GM19328 (cell line): Measurements from ENCODE around the gene BPIFB2.
"Not testable (repeated sequence)": the region's sequence is repeated elsewhere in the genome, so short reads cannot be mapped to it uniquely, and the experiment has no call there.

ENCODE experiments used
- ATAC-seq: cut with Tn5 transposase; IDR thresholded peaks from one replicate; pipeline ENCODE4 v1.9.1; 2021; ENCODE audit warnings: mild to moderate bottlenecking, moderate library complexity; ENCODE audit not compliant: unreplicated experiment

Gene BPIFB2

GRCh38 chr20:33007376-33008335, at the start of gene BPIFB2:
Gene BPIFB2, plus strand, starts transcription at chr20:33007704. Its CDS starts 871 bp downstream, at chr20:33008575.
- ATAC-seq = no peak

- no peak for ATAC-seq
These were observed 48.9 kb upstream of the BPIFB2 start for GRCh38 chr20:32958574-32958973.

GRCh38 chr20:32959351-32960221, 47.9 kb upstream of the BPIFB2 start:
- ATAC-seq = no peak

- ATAC-seq = no peak
These were observed 47.3 kb upstream of the BPIFB2 start for GRCh38 chr20:32960222-32960518.

GRCh38 chr20:32960849-32961731, 46.4 kb upstream of the BPIFB2 start:
- no peak for ATAC-seq

GRCh38 chr20:32962053-32962452, 45.5 kb upstream of the BPIFB2 start:
- no peak for ATAC-seq

- ATAC-seq = not testable (repeated sequence)
These were observed 44.9 kb upstream of the BPIFB2 start for GRCh38 chr20:32962646-32963045.

- no peak for ATAC-seq
These were observed 44.3 kb upstream of the BPIFB2 start for GRCh38 chr20:32963176-32963575.

GRCh38 chr20:32964575-32964974, 42.9 kb upstream of the BPIFB2 start:
- ATAC-seq = no peak

GRCh38 chr20:32965115-32965514, 42.4 kb upstream of the BPIFB2 start:
- no peak for ATAC-seq

GRCh38 chr20:32965581-32966373, 41.7 kb upstream of the BPIFB2 start:
- no peak for ATAC-seq

GRCh38 chr20:32966382-32966781, 41.1 kb upstream of the BPIFB2 start:
- no peak for ATAC-seq

GRCh38 chr20:32966881-32967781, 40.4 kb upstream of the BPIFB2 start:
- ATAC-seq = no peak

- ATAC-seq = no peak
These were observed 39.5 kb upstream of the BPIFB2 start for GRCh38 chr20:32967961-32968457.

- no peak for ATAC-seq
These were observed 38.8 kb upstream of the BPIFB2 start for GRCh38 chr20:32968478-32969241.

- ATAC-seq = no peak
These were observed 38.0 kb upstream of the BPIFB2 start for GRCh38 chr20:32969356-32970114.
